ENCODE results near the gene GPR39.

DNA sequence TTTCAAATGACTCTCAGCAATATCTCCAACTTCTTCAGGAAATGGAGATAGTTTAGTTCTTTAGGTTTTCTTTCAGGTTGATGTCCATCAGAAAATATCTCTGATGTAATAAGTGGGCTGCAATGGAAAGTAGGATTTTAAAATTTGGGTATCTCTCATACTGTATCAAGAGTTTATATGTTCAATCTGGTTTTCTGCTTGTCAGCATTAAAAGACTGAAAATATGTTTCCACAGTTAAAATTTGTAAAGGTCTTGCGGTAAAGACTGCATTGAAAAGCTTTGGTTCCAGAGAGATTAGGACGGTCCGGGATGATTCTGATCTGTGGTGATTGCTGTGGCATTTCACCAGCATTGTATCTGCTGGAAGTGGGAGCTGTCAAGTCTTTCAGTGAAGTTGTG is 170.2 kb downstream of the GPR39 start:
- TF ChIP-seq, protein P1, sequence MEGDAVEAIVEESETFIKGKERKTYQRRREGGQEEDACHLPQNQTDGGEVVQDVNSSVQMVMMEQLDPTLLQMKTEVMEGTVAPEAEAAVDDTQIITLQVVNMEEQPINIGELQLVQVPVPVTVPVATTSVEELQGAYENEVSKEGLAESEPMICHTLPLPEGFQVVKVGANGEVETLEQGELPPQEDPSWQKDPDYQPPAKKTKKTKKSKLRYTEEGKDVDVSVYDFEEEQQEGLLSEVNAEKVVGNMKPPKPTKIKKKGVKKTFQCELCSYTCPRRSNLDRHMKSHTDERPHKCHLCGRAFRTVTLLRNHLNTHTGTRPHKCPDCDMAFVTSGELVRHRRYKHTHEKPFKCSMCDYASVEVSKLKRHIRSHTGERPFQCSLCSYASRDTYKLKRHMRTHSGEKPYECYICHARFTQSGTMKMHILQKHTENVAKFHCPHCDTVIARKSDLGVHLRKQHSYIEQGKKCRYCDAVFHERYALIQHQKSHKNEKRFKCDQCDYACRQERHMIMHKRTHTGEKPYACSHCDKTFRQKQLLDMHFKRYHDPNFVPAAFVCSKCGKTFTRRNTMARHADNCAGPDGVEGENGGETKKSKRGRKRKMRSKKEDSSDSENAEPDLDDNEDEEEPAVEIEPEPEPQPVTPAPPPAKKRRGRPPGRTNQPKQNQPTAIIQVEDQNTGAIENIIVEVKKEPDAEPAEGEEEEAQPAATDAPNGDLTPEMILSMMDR (IDR thresholded peaks at IDR 0.05): no peak
- TF ChIP-seq CEBPB (IDR thresholded peaks at IDR 0.05) (no peak), POLR2A (IDR thresholded peaks at IDR 0.05; ENCODE audit: low read length) (no peak), CHD2 (IDR thresholded peaks at IDR 0.05; ENCODE audit: low read length, partially characterized antibody) (no peak)

Measured in A549 (cell line).